NCI-H2029 (cell line): ENCODE measurements around the gene FBXW8.

Experiments used
- DNase-seq: peaks from one replicate; lab custom pipeline; 2025; lab: John Stamatoyannopoulos, UW

Gene FBXW8

GRCh38 chr12:117058442-117059072 is 147.8 kb downstream of the FBXW8 start:
- no peak for DNase-seq

GRCh38 chr12:117059156-117059555 is 148.4 kb downstream of the FBXW8 start:
- no peak for DNase-seq

- no peak for DNase-seq
Measured at GRCh38 chr12:117060246-117060928, 149.6 kb downstream of the FBXW8 start.

- no peak for DNase-seq
Measured at GRCh38 chr12:117060929-117061305, 150.2 kb downstream of the FBXW8 start.

- no peak for DNase-seq
Measured at GRCh38 chr12:117061555-117062079, 150.9 kb downstream of the FBXW8 start.

- DNase-seq: no peak
Measured at GRCh38 chr12:117063162-117063911, 152.6 kb downstream of the FBXW8 start.

GRCh38 chr12:117064049-117064448 is 153.3 kb downstream of the FBXW8 start:
- DNase-seq: no peak

GRCh38 chr12:117064596-117064995 is 153.8 kb downstream of the FBXW8 start:
- no peak for DNase-seq

GRCh38 chr12:117067016-117067415 is 156.3 kb downstream of the FBXW8 start:
- no peak for DNase-seq

- no peak for DNase-seq
Measured at GRCh38 chr12:117067638-117068037, 156.9 kb downstream of the FBXW8 start.

- no peak for DNase-seq
Measured at GRCh38 chr12:117068492-117068891, 157.7 kb downstream of the FBXW8 start.

- DNase-seq: no peak
Measured at GRCh38 chr12:117069101-117069797, 158.5 kb downstream of the FBXW8 start.

- DNase-seq: no peak
Measured at GRCh38 chr12:117069926-117070900, 159.5 kb downstream of the FBXW8 start.

- DNase-seq: no peak
Measured at GRCh38 chr12:117071009-117071408, 160.3 kb downstream of the FBXW8 start.

GRCh38 chr12:117072106-117072505 is 161.4 kb downstream of the FBXW8 start:
- no peak for DNase-seq

GRCh38 chr12:117072736-117073490 is 162.2 kb downstream of the FBXW8 start:
- no peak for DNase-seq

- DNase-seq: no peak
Measured at GRCh38 chr12:117073611-117074010, 162.9 kb downstream of the FBXW8 start.

GRCh38 chr12:117076410-117077372 is 165.9 kb downstream of the FBXW8 start:
- peak; percentile 94 for DNase-seq

GRCh38 chr12:117079487-117079886 is 168.7 kb downstream of the FBXW8 start:
- no peak for DNase-seq
